Measurements from ENCODE around the gene ETHE1. TPM values are rescaled to one million over a fixed set of nuclear protein-coding genes. Genes with fewer than 3 reads are reported as not detected.

The ETHE1 gene, protein sequence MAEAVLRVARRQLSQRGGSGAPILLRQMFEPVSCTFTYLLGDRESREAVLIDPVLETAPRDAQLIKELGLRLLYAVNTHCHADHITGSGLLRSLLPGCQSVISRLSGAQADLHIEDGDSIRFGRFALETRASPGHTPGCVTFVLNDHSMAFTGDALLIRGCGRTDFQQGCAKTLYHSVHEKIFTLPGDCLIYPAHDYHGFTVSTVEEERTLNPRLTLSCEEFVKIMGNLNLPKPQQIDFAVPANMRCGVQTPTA
- 118 and 122 TPM in 2 replicates for total RNA-seq

GRCh38 chr19:43526884-43527859 is at the start of gene ETHE1:
Gene ETHE1, minus strand, starts transcription at chr19:43527201. Its CDS starts 24 bp downstream, at chr19:43527177.

DNA sequence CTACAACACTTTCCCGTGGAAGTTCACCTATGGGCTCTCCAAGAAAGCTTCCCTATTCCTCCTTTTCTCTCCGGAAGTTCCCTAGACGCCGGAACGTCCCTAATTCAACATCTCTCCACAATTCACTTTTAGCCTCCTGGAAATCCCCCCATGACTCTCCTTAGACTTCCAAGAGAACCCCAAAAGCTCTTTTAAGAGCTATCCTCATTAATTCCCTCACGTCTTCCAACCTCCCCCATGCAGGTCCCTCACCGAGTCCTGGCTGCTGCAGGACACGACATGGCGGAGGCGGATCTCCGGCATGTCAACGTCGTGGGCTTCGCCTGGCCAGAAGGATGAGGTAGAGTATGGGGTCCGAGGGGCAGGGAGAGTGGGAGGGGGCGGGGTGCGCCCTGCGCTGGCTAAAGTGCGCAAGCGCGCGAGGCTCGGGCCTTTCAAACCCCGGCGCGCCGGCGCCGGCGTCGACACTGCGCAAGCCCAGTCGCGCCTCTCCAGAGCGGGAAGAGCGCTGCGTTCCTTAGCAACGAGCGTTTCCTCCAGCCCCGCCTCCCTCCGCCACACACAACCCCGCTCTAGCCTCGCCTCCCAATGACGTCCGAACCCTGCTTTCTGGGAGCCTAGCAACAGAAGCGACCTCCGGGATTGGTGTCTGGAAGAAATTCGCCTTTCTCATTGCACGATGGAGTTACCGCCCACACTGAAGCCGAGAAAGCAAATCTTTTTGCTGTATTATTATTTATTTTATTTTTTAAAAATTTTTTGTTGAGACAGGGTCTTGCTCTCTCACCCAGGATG is 48.4 kb upstream of the ETHE1 start, which contains the start of the genes PINLYP and XRCC1:
Gene PINLYP, plus strand, starts transcription at position 646 of the 795 bp plus-strand sequence. CDS start 1,391 bp downstream, outside the sequence.
Gene XRCC1, minus strand, starts transcription at position 372 of the 795 bp plus-strand sequence. Its CDS starts 69 bp downstream, at position 303.

DNA sequence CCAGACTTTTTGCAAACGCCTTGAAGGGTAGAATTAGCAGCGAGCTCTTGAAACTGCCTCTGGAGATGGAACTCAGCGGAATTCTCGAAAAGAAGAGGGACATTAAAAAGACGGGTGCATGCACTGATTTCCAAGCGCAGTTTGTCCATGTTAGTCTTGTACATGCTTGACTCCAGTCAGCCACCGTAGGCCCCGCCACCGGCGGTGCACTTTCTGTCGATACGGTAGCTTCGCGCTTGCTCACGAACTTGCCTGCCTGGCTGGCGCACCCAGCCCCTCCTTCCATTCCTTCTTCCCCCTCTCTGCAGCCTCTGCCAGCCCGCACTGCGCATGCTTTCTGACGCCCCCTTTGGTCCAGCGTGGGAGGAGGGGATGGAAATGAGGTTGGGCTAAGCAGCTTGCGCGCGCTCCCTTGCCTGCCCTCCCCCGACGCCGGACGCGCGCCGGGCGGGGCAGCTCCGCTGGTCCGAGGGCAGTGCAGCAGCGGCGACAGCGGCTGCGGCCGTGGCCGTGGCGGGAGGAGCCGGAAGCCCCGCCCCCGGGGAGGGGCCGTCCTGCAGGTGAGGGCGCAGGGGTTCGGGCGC is 6.1 kb upstream of the ETHE1 start, which contains the start of gene ZNF575:
Gene ZNF575, plus strand, starts transcription at position 227 of the 584 bp plus-strand sequence. CDS start 1,235 bp downstream, outside the sequence.

GRCh38 chr19:43504426-43505185 is 22.4 kb downstream of the ETHE1 start, which contains the start of gene PHLDB3:
Gene PHLDB3, minus strand, starts transcription at chr19:43504746. Its CDS starts 628 bp downstream, at chr19:43504118.

DNA sequence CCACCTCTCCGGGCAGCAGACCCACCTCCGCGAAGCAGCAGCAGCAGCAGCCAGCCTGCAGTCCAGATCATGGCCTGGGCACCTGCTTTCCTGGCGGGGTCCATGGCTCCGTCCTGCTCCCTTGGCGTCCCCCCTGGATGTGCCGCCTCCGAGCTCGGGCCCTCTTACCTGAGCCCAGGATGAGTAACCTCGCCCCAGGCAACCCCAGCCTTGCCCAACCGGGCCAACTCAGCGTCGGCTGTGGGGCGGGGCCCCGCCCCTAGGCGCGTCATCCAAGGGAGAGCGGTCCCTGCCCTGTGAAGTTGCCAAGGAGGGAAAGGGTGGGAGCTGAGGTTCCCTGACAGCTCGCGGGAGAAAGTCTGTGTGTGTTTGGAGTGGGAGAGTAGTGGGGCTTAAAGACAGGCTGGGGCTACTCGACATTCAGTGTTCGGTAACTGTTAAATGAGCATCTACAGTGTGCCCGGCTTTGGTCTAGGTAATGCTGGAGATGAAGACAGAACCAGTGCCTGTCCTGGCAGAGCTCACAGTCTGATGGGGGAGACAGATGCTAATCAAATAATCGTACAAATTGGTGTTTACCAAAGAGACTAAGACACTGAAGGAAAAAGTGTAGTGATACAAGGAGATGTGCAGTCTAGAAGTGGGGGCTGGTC is 61.4 kb downstream of the ETHE1 start, which contains the start of gene LYPD3:
Gene LYPD3, minus strand, starts transcription at position 141 of the 653 bp plus-strand sequence. Its CDS starts 37 bp downstream, at position 104.

Other genes starting within 250 kb of the ETHE1 start
- gene CD177, start 173.5 kb downstream of the ETHE1 start, total RNA-seq, result under 0.01 and 0.17 TPM in 2 replicates
- gene TEX101, start 112.3 kb downstream of the ETHE1 start, total RNA-seq, result not detected in 2 replicates
- 0.17 and 0.44 TPM in 2 replicates for gene LYPD3, start 61.6 kb downstream of the ETHE1 start, total RNA-seq
- gene PHLDB3, start 22.5 kb downstream of the ETHE1 start, total RNA-seq, result 22.7 and 36.1 TPM in 2 replicates
- gene ZNF575, start 6.0 kb upstream of the ETHE1 start, total RNA-seq, result 0.29 and 0.66 TPM in 2 replicates
- gene XRCC1, start 48.3 kb upstream of the ETHE1 start, total RNA-seq, result 13.9 and 21.7 TPM in 2 replicates
- gene PINLYP, start 48.6 kb upstream of the ETHE1 start, total RNA-seq, result 2.0 and 8.1 TPM in 2 replicates
- 11.4 and 11.8 TPM in 2 replicates for gene IRGQ, start 68.9 kb upstream of the ETHE1 start, total RNA-seq
- 9.3 and 13.4 TPM in 2 replicates for gene ZNF576, start 69.4 kb upstream of the ETHE1 start, total RNA-seq
- gene SRRM5, start 84.9 kb upstream of the ETHE1 start, total RNA-seq, result 0.17 TPM in 1 of 2 replicates, not detected in the other
- gene ZNF428, start 92.4 kb upstream of the ETHE1 start, total RNA-seq, result 27.8 and 50.4 TPM in 2 replicates
- 3.8 and 11.6 TPM in 2 replicates for gene CADM4, start 112.6 kb upstream of the ETHE1 start, total RNA-seq
- gene PLAUR, start 143.0 kb upstream of the ETHE1 start, total RNA-seq, result 62.7 and 90.9 TPM in 2 replicates
- under 0.01 TPM in 1 of 2 replicates, not detected in the other for gene IRGC, start 188.9 kb upstream of the ETHE1 start, total RNA-seq
- gene SMG9, start 227.8 kb upstream of the ETHE1 start, total RNA-seq, result 8.6 and 9.3 TPM in 2 replicates